Activated naive CD4-positive, alpha-beta T cell treated with anti-CD3 and anti-CD28 coated beads, Interleukin-2, amount 10 ng/mL, durations not matched to agents 7 days and 5 days (primary cell): ENCODE data around the gene DNAH5.

ENCODE experiments used
- CTCF ChIA-PET: fragments of 350-600 bp; sonication (Branson Sonifier 250); formaldehyde crosslinking; loops from one replicate; lab custom pipeline; 2021; ENCODE audit warnings: antibody characterized with exemption; lab: Charles Lee
- DNase-seq: peaks from one replicate; pipeline ENCODE4 v3.0.0-alpha.2; 2020
- H3K27ac Mint-ChIP-seq: one replicate; pipeline ENCODE4 v1.8.0; 2021; ENCODE audit warnings: mild to moderate bottlenecking, moderate library complexity, mixed read lengths
- H3K27me3 Mint-ChIP-seq: one replicate; pipeline ENCODE4 v1.8.0; 2021; ENCODE audit warnings: mild to moderate bottlenecking, mixed read lengths
- H3K36me3 Mint-ChIP-seq: one replicate; pipeline ENCODE4 v1.8.0; 2021; ENCODE audit warnings: mixed read lengths
- H3K4me1 Mint-ChIP-seq: one replicate; pipeline ENCODE4 v1.8.0; 2021; ENCODE audit warnings: mixed read lengths
- H3K4me3 Mint-ChIP-seq: one replicate; pipeline ENCODE4 v1.8.0; 2021; ENCODE audit warnings: mild to moderate bottlenecking, moderate library complexity, mixed read lengths
- H3K9me3 Mint-ChIP-seq: one replicate; pipeline ENCODE4 v1.8.0; 2021; ENCODE audit warnings: mixed read lengths

DNAH5 gene

GRCh38 chr5:13957032-13957645 lies 12.7 kb upstream of the DNAH5 start:
- H3K4me3 Mint-ChIP-seq, result no peak overlapping the region
- CTCF ChIA-PET, result no interaction called here

GRCh38 chr5:13956471-13956870 lies 12.0 kb upstream of the DNAH5 start:
- Mint-ChIP-seq H3K27ac (no peak overlapping the region), H3K36me3 (no peaks in the 10 kb centered on the region), H3K4me1 (no peaks in the 10 kb centered on the region), H3K27me3 (no peaks in the 10 kb centered on the region), H3K4me3 (no peak overlapping the region), H3K9me3 (no peaks in the 10 kb centered on the region)
- DNase-seq, result no peak
- CTCF ChIA-PET, result no interaction called here

More at GRCh38 chr5:13957032-13957645, 12.7 kb upstream of the DNAH5 start:
- Mint-ChIP-seq H3K4me1 (no peaks in the 10 kb centered on the region), H3K27me3 (no peaks in the 10 kb centered on the region), H3K9me3 (no peaks in the 10 kb centered on the region), H3K27ac (no peak overlapping the region), H3K36me3 (no peaks in the 10 kb centered on the region)
- no peak for DNase-seq

- Mint-ChIP-seq H3K27ac (no peak overlapping the region), H3K36me3 (no peaks in the 10 kb centered on the region), H3K27me3 (no peaks in the 10 kb centered on the region), H3K9me3 (no peaks in the 10 kb centered on the region), H3K4me3 (no peak overlapping the region), H3K4me1 (no peaks in the 10 kb centered on the region)
- DNase-seq, result no peak
- CTCF ChIA-PET, result no interaction called here
Measured at GRCh38 chr5:13955896-13956295, 11.4 kb upstream of the DNAH5 start.

GRCh38 chr5:13946111-13946510 lies 1.6 kb upstream of the DNAH5 start:
- Mint-ChIP-seq H3K27ac (no peak overlapping the region), H3K36me3 (no peaks in the 10 kb centered on the region), H3K4me1 (no peaks in the 10 kb centered on the region), H3K4me3 (no peak overlapping the region), H3K27me3 (no peaks in the 10 kb centered on the region), H3K9me3 (no peaks in the 10 kb centered on the region)
- no peak for DNase-seq
- CTCF ChIA-PET, result no interaction called here

- CTCF ChIA-PET, result no interaction called here
- Mint-ChIP-seq H3K27me3 (no peaks in the 10 kb centered on the region), H3K9me3 (no peaks in the 10 kb centered on the region), H3K4me3 (no peak overlapping the region), H3K4me1 (no peaks in the 10 kb centered on the region), H3K27ac (no peak overlapping the region), H3K36me3 (no peaks in the 10 kb centered on the region)
- DNase-seq, result no peak
Measured at GRCh38 chr5:13945271-13945670, 783 bp upstream of the DNAH5 start.

- Mint-ChIP-seq H3K4me3 (no peak overlapping the region), H3K4me1 (no peaks in the 10 kb centered on the region), H3K27ac (no peak overlapping the region), H3K27me3 (no peaks in the 10 kb centered on the region), H3K9me3 (no peaks in the 10 kb centered on the region), H3K36me3 (no peaks in the 10 kb centered on the region)
- no peak for DNase-seq
- CTCF ChIA-PET, result no interaction called here
Measured at GRCh38 chr5:13943676-13944075, 812 bp downstream of the DNAH5 start.

GRCh38 chr5:13941468-13941867 lies 3.0 kb downstream of the DNAH5 start:
- no peak for DNase-seq
- CTCF ChIA-PET, result no interaction called here
- H3K9me3 Mint-ChIP-seq, result peaks cover 2% of the 10 kb centered on the region
- no peaks in the 10 kb centered on the region for H3K4me1 Mint-ChIP-seq
- no peak overlapping the region for H3K27ac Mint-ChIP-seq
- H3K4me3 Mint-ChIP-seq, result no peak overlapping the region
- no peaks in the 10 kb centered on the region for H3K27me3 Mint-ChIP-seq
- H3K36me3 Mint-ChIP-seq, result no peaks in the 10 kb centered on the region

- H3K36me3 Mint-ChIP-seq, result no peaks in the 10 kb centered on the region
- H3K4me3 Mint-ChIP-seq, result no peak overlapping the region
- no peaks in the 10 kb centered on the region for H3K27me3 Mint-ChIP-seq
- H3K9me3 Mint-ChIP-seq, result peaks cover 2% of the 10 kb centered on the region
- H3K27ac Mint-ChIP-seq, result no peak overlapping the region
- no peaks in the 10 kb centered on the region for H3K4me1 Mint-ChIP-seq
- no peak for DNase-seq
- CTCF ChIA-PET, result no interaction called here
Measured at GRCh38 chr5:13939638-13940037, 4.8 kb downstream of the DNAH5 start.

- Mint-ChIP-seq H3K27me3 (no peaks in the 10 kb centered on the region), H3K36me3 (no peaks in the 10 kb centered on the region), H3K27ac (no peak overlapping the region), H3K4me1 (no peaks in the 10 kb centered on the region), H3K4me3 (no peak overlapping the region), H3K9me3 (peaks cover 2% of the 10 kb centered on the region)
- no peak for DNase-seq
- CTCF ChIA-PET, result no interaction called here
Measured at GRCh38 chr5:13934921-13935320, 9.6 kb downstream of the DNAH5 start.

GRCh38 chr5:13934125-13934524 lies 10.4 kb downstream of the DNAH5 start:
- CTCF ChIA-PET, result no interaction called here
- Mint-ChIP-seq H3K27me3 (no peaks in the 10 kb centered on the region), H3K4me3 (no peak overlapping the region), H3K27ac (no peak overlapping the region), H3K9me3 (peaks cover 2% of the 10 kb centered on the region), H3K4me1 (no peaks in the 10 kb centered on the region), H3K36me3 (no peaks in the 10 kb centered on the region)
- no peak for DNase-seq

GRCh38 chr5:13932561-13932960 lies 11.9 kb downstream of the DNAH5 start:
- Mint-ChIP-seq H3K27me3 (no peaks in the 10 kb centered on the region), H3K4me1 (no peaks in the 10 kb centered on the region), H3K27ac (no peak overlapping the region), H3K4me3 (no peak overlapping the region), H3K9me3 (no peaks in the 10 kb centered on the region), H3K36me3 (no peaks in the 10 kb centered on the region)
- CTCF ChIA-PET, result no interaction called here
- DNase-seq, result no peak

GRCh38 chr5:13932011-13932410 lies 12.5 kb downstream of the DNAH5 start:
- CTCF ChIA-PET, result no interaction called here
- Mint-ChIP-seq H3K27me3 (no peaks in the 10 kb centered on the region), H3K4me3 (no peak overlapping the region), H3K4me1 (no peaks in the 10 kb centered on the region), H3K27ac (no peak overlapping the region), H3K36me3 (no peaks in the 10 kb centered on the region), H3K9me3 (no peaks in the 10 kb centered on the region)
- no peak for DNase-seq

GRCh38 chr5:13930541-13931171 lies 13.8 kb downstream of the DNAH5 start:
- no peaks in the 10 kb centered on the region for H3K4me1 Mint-ChIP-seq
- H3K27me3 Mint-ChIP-seq, result no peaks in the 10 kb centered on the region
- CTCF ChIA-PET, result no interaction called here
- H3K4me3 Mint-ChIP-seq, result no peak overlapping the region
- H3K36me3 Mint-ChIP-seq, result no peaks in the 10 kb centered on the region
- H3K27ac Mint-ChIP-seq, result no peak overlapping the region
- no peak for DNase-seq
- peaks cover 3% of the 10 kb centered on the region for H3K9me3 Mint-ChIP-seq

GRCh38 chr5:13926731-13927130 lies 17.8 kb downstream of the DNAH5 start:
- no peak for DNase-seq
- CTCF ChIA-PET, result no interaction called here
- H3K36me3 Mint-ChIP-seq, result no peaks in the 10 kb centered on the region
- peaks cover 10% of the 10 kb centered on the region for H3K9me3 Mint-ChIP-seq
- H3K4me1 Mint-ChIP-seq, result no peaks in the 10 kb centered on the region
- H3K27ac Mint-ChIP-seq, result no peak overlapping the region
- H3K4me3 Mint-ChIP-seq, result no peak overlapping the region
- no peaks in the 10 kb centered on the region for H3K27me3 Mint-ChIP-seq

GRCh38 chr5:13921578-13921977 lies 22.9 kb downstream of the DNAH5 start:
- H3K27me3 Mint-ChIP-seq, result no peaks in the 10 kb centered on the region
- H3K9me3 Mint-ChIP-seq, result peaks cover 10% of the 10 kb centered on the region
- no peaks in the 10 kb centered on the region for H3K4me1 Mint-ChIP-seq
- DNase-seq, result no peak
- H3K4me3 Mint-ChIP-seq, result no peak overlapping the region
- no peak overlapping the region for H3K27ac Mint-ChIP-seq
- CTCF ChIA-PET, result no interaction called here
- no peaks in the 10 kb centered on the region for H3K36me3 Mint-ChIP-seq
